HEK293 (cell line): ENCODE data around the gene PCDHGB3.
"Not testable (repeated sequence)": the region's sequence is repeated elsewhere in the genome, so short reads cannot be mapped to it uniquely, and the experiment has no call there.

ENCODE experiments used
- CTCF ChIA-PET: fragments of 350-600 bp; formaldehyde crosslinking; extraction: SDS; loops from one replicate; lab custom pipeline; 2021; ENCODE audit warnings: antibody characterized with exemption; lab: Yijun Ruan, JAX
- POLR2A ChIA-PET: fragments of 300-600 bp; formaldehyde crosslinking; extraction: SDS; loops from one replicate; lab custom pipeline; 2020; ENCODE audit warnings: antibody characterized with exemption, inconsistent platforms; lab: Yijun Ruan, JAX
- H3K27ac ChIP-seq: fragments of 200-500 bp; sonication (Bioruptor generic); 2 replicates; pipeline ENCODE4 v1.5.1; 2014; ENCODE audit warnings: low read depth, low read length, control low read depth, inconsistent platforms; ENCODE audit errors: extremely low read depth
- H3K36me3 ChIP-seq, 2 experiments: fragments of 200-500 bp in 1 of 2; sonication (Bioruptor generic) in 1 of 2; 1 replicate in 1 of 2; 2 replicates in 1 of 2; pipeline ENCODE4 v1.5.1; 2014 to 2017; ENCODE audit warnings: inconsistent platforms in 2 of 2, low read length in 2 of 2; ENCODE audit not compliant: control insufficient read depth in 2 of 2, insufficient read depth in 1 of 2
- H3K4me1 ChIP-seq: fragments of 200-500 bp; sonication (Bioruptor generic); 2 replicates; pipeline ENCODE4 v1.5.1; 2014; ENCODE audit warnings: mild to moderate bottlenecking, low read length, inconsistent platforms; ENCODE audit not compliant: control insufficient read depth, insufficient read depth
- H3K4me3 ChIP-seq: 2 replicates; pipeline ENCODE4 v1.5.1; 2011; ENCODE audit warnings: low read depth, mild to moderate bottlenecking, control low read depth, low read length, moderate library complexity
- H3K9me3 ChIP-seq: fragments of 200-500 bp; sonication (Bioruptor generic); 2 replicates; pipeline ENCODE4 v1.5.1; 2014; ENCODE audit warnings: low read depth, low read length, inconsistent platforms; ENCODE audit not compliant: control insufficient read depth, insufficient read depth
- CTCF ChIP-seq: fragments of 450-650 bp; formaldehyde crosslinking; IDR thresholded peaks from 2 replicates; pipeline ENCODE4 v1.5.1; 2016; ENCODE audit warnings: missing biosample characterization, missing genetic modification characterization
- REST ChIP-seq: fragments of 450-650 bp; formaldehyde crosslinking; IDR thresholded peaks from 2 replicates; pipeline ENCODE4 v1.5.1; 2016; ENCODE audit warnings: missing biosample characterization, missing genetic modification characterization
- TRIM28 ChIP-seq: IDR thresholded peaks from 2 replicates; pipeline ENCODE4 v1.6.1; 2011; ENCODE audit warnings: low read length, control low read depth, borderline replicate concordance
- ZBTB1 ChIP-seq: fragments of 450-650 bp; formaldehyde crosslinking; IDR thresholded peaks from 2 replicates; pipeline ENCODE4 v1.5.1; 2016; ENCODE audit warnings: missing biosample characterization, missing genetic modification characterization
- ZBTB8A ChIP-seq: fragments of 450-650 bp; formaldehyde crosslinking; IDR thresholded peaks from 2 replicates; pipeline ENCODE4 v1.5.1; 2016; ENCODE audit warnings: missing biosample characterization, missing genetic modification characterization
- ZNF157 ChIP-seq: fragments of 450-650 bp; formaldehyde crosslinking; IDR thresholded peaks from 2 replicates; pipeline ENCODE4 v1.5.1; 2016; ENCODE audit warnings: missing biosample characterization, missing genetic modification characterization
- ZNF19 ChIP-seq: fragments of 450-650 bp; formaldehyde crosslinking; IDR thresholded peaks from 2 replicates; pipeline ENCODE4; 2016; ENCODE audit warnings: missing biosample characterization, missing genetic modification characterization, low read depth
- ZNF404 ChIP-seq: fragments of 450-650 bp; formaldehyde crosslinking; IDR thresholded peaks from 2 replicates; pipeline ENCODE4 v1.5.1; 2017; ENCODE audit warnings: missing biosample characterization, missing genetic modification characterization
- ZNF423 ChIP-seq: fragments of 450-650 bp; formaldehyde crosslinking; IDR thresholded peaks from 2 replicates; pipeline ENCODE4 v1.5.1; 2016; ENCODE audit warnings: missing biosample characterization, missing genetic modification characterization
- ZNF555 ChIP-seq: fragments of 450-650 bp; formaldehyde crosslinking; conservative IDR thresholded peaks from 2 replicates; pipeline ENCODE4 v1.5.1; 2017; ENCODE audit warnings: missing biosample characterization, mild to moderate bottlenecking, missing genetic modification characterization, inconsistent platforms
- ZNF596 ChIP-seq: fragments of 450-650 bp; IDR thresholded peaks from 2 replicates; pipeline ENCODE4 v1.5.0; 2018; ENCODE audit warnings: missing biosample characterization, mild to moderate bottlenecking, missing genetic modification characterization, moderate library complexity
- ZNF645 ChIP-seq: fragments of 450-650 bp; formaldehyde crosslinking; IDR thresholded peaks from 2 replicates; pipeline ENCODE4; 2016; ENCODE audit warnings: missing biosample characterization, missing genetic modification characterization
- ZSCAN18 ChIP-seq: fragments of 450-650 bp; formaldehyde crosslinking; IDR thresholded peaks from 2 replicates; pipeline ENCODE4 v1.5.1; 2016; ENCODE audit warnings: missing biosample characterization, missing genetic modification characterization
- ZSCAN23 ChIP-seq: fragments of 450-650 bp; formaldehyde crosslinking; IDR thresholded peaks from 2 replicates; pipeline ENCODE4 v1.5.1; 2016; ENCODE audit warnings: missing biosample characterization, missing genetic modification characterization

PCDHGB3 gene

GRCh38 chr5:141382469-141383294 is 12.6 kb downstream of the PCDHGB3 start, which contains the start of gene PCDHGA7:
TSS of gene PCDHGA7 (plus strand) at chr5:141382742. CDS start at chr5:141382900, 158 bp downstream.
- CTCF ChIA-PET: interaction anchor here (0.6 to 1.7 kb wide), 11 partner anchors 9 to 513 kb away, joined by 3 to 8 read pairs (median 4); partner anchors contain the start of genes PCDHGA3, PCDHGA8 and PCDHGB5
- H3K9me3 ChIP-seq: no peaks in the 10 kb centered on the region
- TF ChIP-seq ZNF423 (no peak), ZNF596 (no peak), TRIM28 (no peak), ZNF157 (tag by site-specific recombination) (no peak)
- TF ChIP-seq, all 188 proteins: peak for 0
- Histone ChIP-seq H3K36me3 (no peaks in the 10 kb centered on the region), H3K27ac (no peak within 1 kb of the TSS), H3K4me1 (no peaks in the 10 kb centered on the region), H3K4me3 (peak within 1 kb of the TSS; percentile 40)
- POLR2A ChIA-PET: no interaction called here

GRCh38 chr5:141383345-141383744 is 13.3 kb downstream of the PCDHGB3 start:
- CTCF ChIA-PET: interaction anchor here (0.7 to 1.7 kb wide), 6 partner anchors 9 to 181 kb away, joined by 3 to 8 read pairs (median 4); partner anchors contain the start of genes PCDHGA8 and PCDHGB5
- POLR2A ChIA-PET: no interaction called here
- Histone ChIP-seq H3K4me3 (no peak overlapping the region), H3K27ac (no peak overlapping the region), H3K36me3 (no peaks in the 10 kb centered on the region), H3K4me1 (no peaks in the 10 kb centered on the region), H3K9me3 (no peaks in the 10 kb centered on the region)
- no peak for TF ChIP-seq ZNF555 (tag by site-specific recombination)
- TF ChIP-seq ZBTB8A (tag by site-specific recombination): no peak
- TF ChIP-seq ZSCAN18 (tag by site-specific recombination): no peak
- no peak for TF ChIP-seq ZNF404 (tag by site-specific recombination)

GRCh38 chr5:141384471-141385267 is 14.6 kb downstream of the PCDHGB3 start:
- no peaks in the 10 kb centered on the region for H3K4me1 ChIP-seq
- POLR2A ChIA-PET: no interaction called here
- no peaks in the 10 kb centered on the region for H3K9me3 ChIP-seq
- H3K4me3 ChIP-seq: no peak overlapping the region
- H3K27ac ChIP-seq: no peak overlapping the region
- no peak for TF ChIP-seq CTCF (tag by site-specific recombination)
- TF ChIP-seq ZNF19 (tag by site-specific recombination): no peak
- TF ChIP-seq REST (tag by site-specific recombination): peak; percentile 64; the same call in 1 of the 2 replicates
- no peak for TF ChIP-seq ZNF645 (tag by site-specific recombination)
- no peak for TF ChIP-seq ZBTB1 (tag by site-specific recombination)
- no peak for TF ChIP-seq ZSCAN23 (tag by site-specific recombination)
- TF ChIP-seq ZNF423: no peak
- TF ChIP-seq, all 188 proteins: peak for 1
- no peaks in the 10 kb centered on the region for H3K36me3 ChIP-seq
- CTCF ChIA-PET: no interaction called here

- H3K4me3 ChIP-seq: not testable (repeated sequence)
These were observed 17.7 kb downstream of the PCDHGB3 start, which contains the start of gene PCDHGB4 for GRCh38 chr5:141387557-141388311. TSS of gene PCDHGB4 (plus strand) at chr5:141387698. CDS start at chr5:141387885, 187 bp downstream.

More at GRCh38 chr5:141387557-141388311, 17.7 kb downstream of the PCDHGB3 start, which contains the start of gene PCDHGB4:
- CTCF ChIA-PET: interaction anchor here (0.6 to 2.0 kb wide), 5 partner anchors 9 to 176 kb away, joined by 3 to 5 read pairs (median 4); partner anchors contain the start of gene PCDHGB3
- H3K9me3 ChIP-seq, H3K4me1 ChIP-seq, POLR2A ChIA-PET, H3K36me3 ChIP-seq, H3K27ac ChIP-seq: not testable (repeated sequence)
